ENCODE data around the gene EN2. TPM values are rescaled to one million over a fixed set of nuclear protein-coding genes. Genes with fewer than 3 reads are reported as not detected.

Gene EN2
- total RNA-seq, 1 experiment from 2014 or later, result 0.07 TPM

- Histone ChIP-seq H3K27me3 (ENCODE audit: insufficient read depth, low read length) (peaks cover 4% of the 10 kb centered on the region; the same call in 1 of the 2 replicates), H4K5ac (ENCODE audit: insufficient read length, low read depth, low read length) (no peak overlapping the region), H2BK12ac (ENCODE audit: insufficient read length, low read depth, low read length) (no peak overlapping the region), H2BK15ac (ENCODE audit: low read depth, low read length) (no peak overlapping the region), H3K79me2 (ENCODE audit: insufficient read depth, low read length) (no peaks in the 10 kb centered on the region), H2BK20ac (ENCODE audit: low read depth, low read length, poor library complexity, severe bottlenecking) (no peak overlapping the region), H4K91ac (ENCODE audit: insufficient read length, low read depth, low read length) (no peak overlapping the region), H3K4ac (ENCODE audit: low read depth, low read length) (no peak overlapping the region), H3K18ac (ENCODE audit: insufficient read length, low read depth, low read length) (no peak overlapping the region), H3K9me3 (ENCODE audit: control insufficient read depth, low read depth, low read length) (no peaks in the 10 kb centered on the region), H3K56ac (ENCODE audit: insufficient read length, low read depth, low read length) (no peak overlapping the region), H3K14ac (ENCODE audit: insufficient read depth, low read length) (no peak overlapping the region), H3K23ac (ENCODE audit: insufficient read length, low read depth, low read length) (no peak overlapping the region), H2AFZ (ENCODE audit: low read length) (no peak overlapping the region), H2BK5ac (ENCODE audit: insufficient read length, low read length) (no peak overlapping the region), H3K79me1 (ENCODE audit: insufficient read depth, low read depth, low read length, poor library complexity, severe bottlenecking) (no peaks in the 10 kb centered on the region), H4K8ac (replicated peaks; ENCODE audit: insufficient read length, low read depth, low read length) (no peak overlapping the region), H3K4me1 (ENCODE audit: insufficient read depth, low read length) (no peaks in the 10 kb centered on the region), H3T11ph (ENCODE audit: low read length) (no peak overlapping the region), H3K9ac (ENCODE audit: extremely low read depth, insufficient read length, low read length) (no peak overlapping the region), H2AK5ac (ENCODE audit: insufficient read length, low read length) (no peak overlapping the region), H3K27ac (ENCODE audit: insufficient read length, low read depth, low read length) (no peak overlapping the region), H2BK120ac (ENCODE audit: low read depth, low read length, poor library complexity, severe bottlenecking) (no peak overlapping the region), H3K4me2 (ENCODE audit: insufficient read depth, insufficient read length, low read length) (no peak overlapping the region), H3K23me2 (ENCODE audit: insufficient read length, low read depth, low read length, poor library complexity, severe bottlenecking) (peaks cover 6% of the 10 kb centered on the region), H4K20me1 (ENCODE audit: control insufficient read depth, insufficient read depth, insufficient read length) (no peaks in the 10 kb centered on the region)
- Mint-ChIP-seq H3K27ac (no peak overlapping the region), H3K9me3 (peaks cover 0 to 2% of the 10 kb centered on the region in 2 experiments; a peak in 3 of 5 replicates), H3K4me1 (peaks cover 17 to 21% of the 10 kb centered on the region in 2 experiments), H3K4me3 (no peak overlapping the region), H3K36me3 (ENCODE audit: insufficient read depth in 1 of 3, low read depth in 3 of 3) (no peaks in the 10 kb centered on the region; a peak in 1 of 7 replicates), H3K27me3 (ENCODE audit: low read depth) (peaks cover 100% of the 10 kb centered on the region)
- no peak for TF ChIP-seq CTCF (conservative IDR thresholded peaks at IDR 0.05)
- no peak for DNase-seq
- WGBS (ENCODE audit: extremely low coverage, insufficient read length, low lambda C conversion rate), result no CpG with 5 or more reads among the region's 20 CpGs
Observed at GRCh38 chr7:155489158-155489840, 31.4 kb downstream of the EN2 start.
